ENCODE data around the gene ZMAT5. TPM values are rescaled to one million over a fixed set of nuclear protein-coding genes. Genes with fewer than 3 reads are reported as not detected.

ZMAT5 gene
- total and polyA plus RNA-seq, 9 of the 15 experiments (the other 6 are each of a cell fraction or from before 2014, with no cell fraction given), result 2.0 to 25.2 (median 11.9) TPM

- no peak for TF ChIP-seq ZNF318 (IDR thresholded peaks at IDR 0.05; ENCODE audit: borderline replicate concordance in 1 of 2, low read depth in 1 of 2)
- TF ChIP-seq KLF1 (tag; IDR thresholded peaks at IDR 0.05), result 0 out of 2 replicates have a peak, but pooled peaks have one; percentile 27
- no peak for TF ChIP-seq FOXA1 (IDR thresholded peaks at IDR 0.05; ENCODE audit: borderline replicate concordance)
Measured at GRCh38 chr22:29726106-29726505, 40.7 kb downstream of the ZMAT5 start (continued).
